ENCODE data around the gene PCYT2.
"Not testable (repeated sequence)": the region's sequence is repeated elsewhere in the genome, so short reads cannot be mapped to it uniquely, and the experiment has no call there.

Gene PCYT2

GRCh38 chr17:81911277-81911961 lies at the start of gene PCYT2:
Gene PCYT2 (minus strand): TSS chr17:81911399. CDS start chr17:81911355, 44 bp downstream.
- DNase-seq (ENCODE audit: low spot score): peak; percentile 99

GRCh38 chr17:81960130-81960958 lies 49.1 kb upstream of the PCYT2 start:
- DNase-seq (ENCODE audit: low spot score): no peak

- DNase-seq (ENCODE audit: low spot score): peak; percentile 73
These were observed 48.3 kb upstream of the PCYT2 start for GRCh38 chr17:81959362-81960129.

GRCh38 chr17:81958633-81959342 lies 47.6 kb upstream of the PCYT2 start:
- no peak for DNase-seq (ENCODE audit: low spot score)

GRCh38 chr17:81957691-81958432 lies 46.7 kb upstream of the PCYT2 start:
- no peak for DNase-seq (ENCODE audit: low spot score)

GRCh38 chr17:81956607-81957589 lies 45.7 kb upstream of the PCYT2 start:
- DNase-seq (ENCODE audit: low spot score): no peak

GRCh38 chr17:81955756-81956544 lies 44.8 kb upstream of the PCYT2 start:
- DNase-seq (ENCODE audit: low spot score): no peak

GRCh38 chr17:81955058-81955681 lies 44.0 kb upstream of the PCYT2 start:
- no peak for DNase-seq (ENCODE audit: low spot score)

GRCh38 chr17:81954131-81955057 lies 43.2 kb upstream of the PCYT2 start:
- DNase-seq (ENCODE audit: low spot score): no peak

- DNase-seq (ENCODE audit: low spot score): not testable (repeated sequence)
These were observed 42.2 kb upstream of the PCYT2 start for GRCh38 chr17:81953443-81953842.

- no peak for DNase-seq (ENCODE audit: low spot score)
These were observed 41.6 kb upstream of the PCYT2 start for GRCh38 chr17:81952792-81953228.

- DNase-seq (ENCODE audit: low spot score): no peak
These were observed 40.8 kb upstream of the PCYT2 start for GRCh38 chr17:81951785-81952684.

GRCh38 chr17:81950501-81950900 lies 39.3 kb upstream of the PCYT2 start:
- no peak for DNase-seq (ENCODE audit: low spot score)

GRCh38 chr17:81948635-81949378 lies 37.6 kb upstream of the PCYT2 start:
- DNase-seq (ENCODE audit: low spot score): no peak

- DNase-seq (ENCODE audit: low spot score): no peak
These were observed 36.0 kb upstream of the PCYT2 start, which contains the start of gene MYADML2 for GRCh38 chr17:81947189-81947588. Gene MYADML2 (minus strand): TSS chr17:81947233. CDS start chr17:81941741, 5,492 bp downstream.

- DNase-seq (ENCODE audit: low spot score): no peak
These were observed 33.7 kb upstream of the PCYT2 start for GRCh38 chr17:81944858-81945257.

Data from AG08395 (cell line).